HK-2 (cell line): ENCODE measurements around the gene TXNDC9.
A peak's percentile ranks its signal among the peaks of the same experiment; 100 is the strongest.
"Not testable (repeated sequence)": the region's sequence is repeated elsewhere in the genome, so short reads cannot be mapped to it uniquely, and the experiment has no call there.

ENCODE experiments used
- DNase-seq: peaks from one replicate; pipeline ENCODE4 v3.0.0-alpha.2; 2018; ENCODE audit not compliant: unreplicated experiment

The TXNDC9 gene

GRCh38 chr2:99335911-99336803, at the start of gene TXNDC9:
Gene TXNDC9 (minus strand): TSS chr2:99336333. CDS start chr2:99333210, 3,123 bp downstream.
- peak; percentile 99 for DNase-seq

DNA sequence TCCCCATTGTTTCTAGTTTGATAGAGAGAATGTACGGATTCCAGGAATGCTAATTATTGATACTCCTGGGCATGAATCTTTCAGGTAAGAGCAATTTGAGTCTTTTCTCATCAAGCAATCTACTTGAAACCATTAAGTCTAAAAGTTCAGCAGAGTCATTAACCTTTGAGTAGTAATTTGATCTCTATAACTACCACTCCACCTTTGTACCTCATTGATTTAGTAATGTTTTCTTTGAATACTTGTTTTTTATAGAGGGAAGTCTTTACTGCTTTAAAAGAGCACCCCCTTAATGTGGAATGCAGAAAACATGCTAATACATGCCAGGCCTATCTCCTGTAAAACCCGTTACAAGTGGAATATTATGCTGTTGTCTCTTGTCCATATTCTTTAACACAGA, 46.0 kb upstream of the TXNDC9 start:
- no peak for DNase-seq

DNA sequence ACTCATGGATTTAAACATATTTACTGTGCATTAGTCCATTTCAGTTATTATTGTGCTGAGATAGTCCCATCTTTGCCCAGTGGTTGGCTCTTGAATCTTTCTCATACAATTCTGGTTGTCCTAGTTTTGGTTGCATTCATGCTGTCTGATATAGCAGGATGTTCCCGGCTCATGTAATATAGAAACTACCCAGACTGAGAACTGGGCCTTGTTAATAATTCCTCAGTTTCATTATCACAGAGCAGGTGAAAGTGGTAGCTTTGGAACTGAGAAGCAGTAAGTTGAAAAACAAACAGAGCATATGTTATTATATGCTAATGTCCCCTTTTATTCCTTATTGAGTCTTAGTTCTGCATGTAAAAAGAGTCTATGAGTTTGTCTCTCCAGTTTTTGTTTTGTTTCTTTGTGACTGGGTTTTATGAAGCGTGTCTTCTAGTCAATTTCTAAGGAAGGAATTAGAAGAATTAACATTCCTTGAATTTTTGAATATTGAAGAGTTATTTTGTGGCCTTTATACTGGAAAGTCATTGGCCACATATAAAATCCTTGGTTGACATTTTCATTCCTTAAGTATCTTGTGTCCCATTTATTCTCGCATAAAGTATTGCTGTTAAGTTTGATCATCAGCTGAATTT, 44.4 kb upstream of the TXNDC9 start:
- no peak for DNase-seq

DNA sequence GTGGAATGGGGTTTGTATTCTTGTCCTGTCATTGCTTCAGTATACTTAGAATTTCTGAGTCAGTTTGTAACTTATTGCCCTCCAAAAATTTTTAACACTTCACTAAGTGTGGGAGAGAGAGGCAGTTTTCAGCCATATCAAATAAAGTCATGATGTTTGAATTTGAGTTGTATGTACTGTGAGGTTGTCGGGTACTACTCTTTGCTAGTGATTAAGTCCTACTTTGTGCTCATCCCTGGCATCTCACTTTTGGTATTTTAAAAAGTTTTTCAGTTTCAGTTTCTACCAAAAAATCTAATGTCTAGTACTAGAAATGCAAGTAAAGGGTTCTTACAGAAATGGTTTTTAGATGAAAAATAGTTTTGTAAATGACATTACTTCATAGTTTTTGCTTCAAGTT, 41.7 kb upstream of the TXNDC9 start:
- DNase-seq, result no peak

GRCh38 chr2:99376254-99376864, 40.2 kb upstream of the TXNDC9 start:
- no peak for DNase-seq

- DNase-seq, result no peak
These were observed 38.6 kb upstream of the TXNDC9 start for GRCh38 chr2:99374747-99375146.

DNA sequence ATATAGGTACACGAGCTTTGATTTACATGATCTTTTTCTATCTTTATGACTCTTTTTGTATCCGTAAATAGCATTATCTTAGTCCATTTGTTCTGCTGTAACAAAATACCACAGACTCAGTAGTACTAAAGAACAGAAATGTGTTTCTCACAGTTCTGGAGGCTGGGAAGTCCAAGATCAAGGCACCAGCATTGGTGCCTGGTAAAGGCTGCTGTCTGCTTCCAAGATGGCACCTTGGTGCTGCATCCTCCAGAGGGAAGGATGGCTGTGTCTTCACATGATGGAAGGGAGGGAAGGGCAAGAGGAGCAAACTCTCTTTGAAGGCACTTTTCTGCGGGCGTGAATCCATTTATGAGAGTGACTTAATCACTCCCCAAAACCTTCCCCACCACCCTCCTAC, 37.0 kb upstream of the TXNDC9 start:
- no peak for DNase-seq

GRCh38 chr2:99368854-99369253, 32.7 kb upstream of the TXNDC9 start:
- DNase-seq, result not testable (repeated sequence)

- no peak for DNase-seq
These were observed 29.5 kb upstream of the TXNDC9 start for GRCh38 chr2:99365661-99366060.

GRCh38 chr2:99356853-99357252, 20.7 kb upstream of the TXNDC9 start:
- no peak for DNase-seq

DNA sequence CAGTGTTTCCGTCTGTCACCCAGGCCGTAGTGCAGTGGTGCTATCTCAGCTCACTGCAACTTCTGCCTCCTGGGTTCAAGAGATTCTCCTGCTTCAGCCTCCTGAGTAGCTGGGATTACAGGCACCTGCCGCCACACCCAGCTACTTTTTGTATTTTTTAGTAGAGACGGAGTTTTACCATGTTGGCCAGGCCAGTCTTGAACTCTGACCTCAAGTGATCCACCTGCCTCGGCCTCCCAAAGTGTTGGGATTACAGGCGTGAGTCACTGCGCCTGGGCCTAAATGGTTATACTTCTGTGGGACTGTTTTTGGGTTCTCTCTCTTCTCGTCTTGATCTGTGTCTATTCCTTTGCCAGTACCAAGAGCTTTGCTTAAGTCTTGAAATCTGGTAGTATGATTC, 18.7 kb upstream of the TXNDC9 start:
- DNase-seq, result not testable (repeated sequence)

- no peak for DNase-seq
These were observed 17.9 kb upstream of the TXNDC9 start for GRCh38 chr2:99354070-99354469.

DNA sequence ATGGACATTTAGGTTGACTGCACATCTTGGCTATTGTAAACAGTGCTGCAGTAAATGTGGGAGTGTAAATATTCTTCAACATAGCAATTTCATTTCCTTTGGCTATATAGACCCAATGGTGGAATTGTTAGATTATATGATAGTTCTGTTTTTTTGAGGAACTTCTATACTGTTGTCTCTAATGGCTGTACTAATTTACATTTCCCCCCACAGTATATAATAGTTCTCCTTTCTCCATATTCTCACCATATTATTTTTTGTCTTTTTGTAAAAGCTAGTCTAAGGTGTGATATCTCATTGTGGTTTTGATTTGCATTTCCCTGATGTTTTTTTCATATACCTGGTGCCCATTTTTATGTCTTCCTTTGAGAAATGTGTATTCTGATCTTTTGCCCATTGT, 14.1 kb upstream of the TXNDC9 start:
- no peak for DNase-seq

DNA sequence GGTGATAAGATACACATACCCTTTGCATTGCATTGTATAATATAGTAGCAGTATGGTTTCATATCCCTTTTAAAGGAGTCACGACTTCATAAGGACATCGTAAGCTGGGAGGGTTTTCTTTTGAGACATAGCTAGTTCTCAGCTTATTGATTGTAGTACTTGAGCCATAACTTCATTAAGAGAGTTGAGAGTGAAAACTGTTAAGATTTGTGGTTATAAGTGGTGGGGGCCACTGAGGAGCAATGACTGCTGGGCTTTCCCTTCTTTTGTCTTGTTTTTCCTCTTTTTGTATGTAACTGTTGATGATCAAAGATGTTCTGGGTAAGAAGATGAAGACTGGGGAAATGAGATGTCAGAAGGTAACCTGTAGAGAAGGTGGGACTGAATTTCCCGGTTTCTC, 12.0 kb upstream of the TXNDC9 start:
- no peak for DNase-seq

- no peak for DNase-seq
These were observed 10.1 kb upstream of the TXNDC9 start for GRCh38 chr2:99346218-99346617.

- DNase-seq, result not testable (repeated sequence)
These were observed 9.3 kb upstream of the TXNDC9 start for GRCh38 chr2:99345446-99345845.

DNA sequence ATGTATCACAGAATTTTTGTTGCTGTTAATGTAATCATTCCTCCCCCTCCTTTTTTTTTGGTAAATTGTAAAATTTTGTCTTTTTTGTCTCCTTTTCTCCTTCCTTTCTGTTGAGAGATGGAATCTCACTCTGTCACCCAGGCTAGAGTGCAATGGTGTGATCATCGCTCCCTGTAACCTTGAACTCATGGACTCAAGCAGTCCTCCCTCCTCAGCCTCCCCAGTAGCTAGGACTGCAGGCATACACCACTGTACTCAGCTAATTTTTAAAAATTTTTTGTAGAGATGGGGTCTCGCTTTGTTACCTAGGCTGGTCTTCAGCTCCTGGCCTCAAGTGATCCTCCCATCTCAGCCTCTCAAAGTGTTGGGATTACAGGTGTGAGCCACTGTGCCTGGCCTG, 6.4 kb upstream of the TXNDC9 start:
- no peak for DNase-seq

DNA sequence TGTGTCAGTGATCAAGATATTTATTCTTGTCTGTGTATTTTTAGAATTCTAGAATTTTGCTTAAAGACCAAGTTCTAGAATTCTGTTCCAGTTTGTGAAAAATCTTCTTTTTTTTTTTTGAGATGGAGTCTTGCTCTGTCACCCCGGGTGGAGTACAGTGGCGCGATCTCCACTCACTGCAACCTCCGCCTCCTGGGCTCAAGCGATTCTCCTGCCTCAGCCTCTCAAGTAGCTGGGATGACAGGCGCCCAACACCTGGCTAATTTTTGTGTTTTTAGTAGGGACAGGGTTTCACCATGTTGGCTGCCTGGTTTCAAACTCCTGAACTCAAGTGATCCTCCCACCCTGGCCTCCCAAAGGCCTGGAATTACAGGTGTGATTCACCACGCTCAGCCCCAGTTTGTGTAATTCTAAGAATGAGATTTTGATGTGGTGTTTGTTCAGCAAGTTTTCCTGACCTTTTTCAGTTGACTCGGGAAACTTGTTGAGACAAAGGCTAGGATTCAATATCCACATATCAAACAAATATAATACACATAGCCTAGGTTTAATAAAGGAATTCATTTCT, 4.6 kb upstream of the TXNDC9 start:
- DNase-seq, result no peak

- DNase-seq, result no peak
These were observed 2.0 kb upstream of the TXNDC9 start for GRCh38 chr2:99338029-99338585.

DNA sequence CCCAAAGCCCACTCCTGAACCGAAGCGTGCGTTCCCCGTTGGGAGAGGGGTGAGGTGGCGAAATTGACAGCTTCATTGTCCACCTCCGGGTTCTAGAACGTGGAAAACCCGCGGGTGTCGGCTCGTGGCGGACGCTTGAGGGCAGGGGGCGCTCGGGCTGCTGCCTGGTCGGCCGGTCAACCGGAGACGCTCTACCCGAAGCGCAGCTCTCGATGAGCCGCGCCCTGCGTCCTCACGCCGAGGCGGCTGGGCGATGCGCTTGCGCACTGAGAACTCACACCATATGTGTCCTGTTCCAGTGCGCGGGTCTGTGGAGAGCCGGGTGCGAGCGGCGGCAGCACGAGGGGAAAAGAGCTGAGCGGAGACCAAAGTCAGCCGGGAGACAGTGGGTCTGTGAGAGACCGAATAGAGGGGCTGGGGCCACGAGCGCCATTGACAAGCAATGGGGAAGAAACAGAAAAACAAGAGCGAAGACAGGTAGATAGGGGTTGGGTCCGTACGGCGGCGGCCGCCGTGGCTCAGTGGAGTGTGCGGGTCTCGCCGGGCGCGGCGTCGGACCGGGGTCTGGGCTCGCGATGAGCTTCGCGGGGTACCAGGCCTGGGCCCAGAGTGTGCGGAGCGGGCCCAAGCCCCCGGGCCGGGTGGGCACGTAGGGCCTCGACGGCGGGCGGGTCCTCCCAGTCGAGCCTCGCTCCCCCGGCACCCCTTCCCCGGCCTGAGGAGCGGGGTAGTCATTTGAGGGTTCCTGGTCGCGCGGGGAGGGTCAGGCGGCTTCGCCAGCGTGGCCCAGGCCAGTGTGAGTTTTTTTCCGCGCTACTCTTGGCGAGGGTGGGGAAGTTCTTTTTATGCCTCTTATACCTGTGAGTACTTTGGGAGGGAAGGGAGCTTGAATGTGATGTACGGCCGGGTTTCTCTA, 1.2 kb upstream of the TXNDC9 start, which contains the start of gene EIF5B:
TSS of gene EIF5B (plus strand) at position 277 of the 916 bp plus-strand sequence. CDS start at position 443, 166 bp downstream.
- DNase-seq, result peak; percentile 96

GRCh38 chr2:99336804-99337112, 625 bp upstream of the TXNDC9 start:
- DNase-seq, result no peak
